H1 (cell line): ENCODE data around the gene GUCY1A1.

Experiments
- CREB1 ChIP-seq: IDR thresholded peaks from 2 replicates; pipeline ENCODE4 v1.6.1; 2012; ENCODE audit warnings: inconsistent platforms
- CTCF ChIP-seq, 3 experiments: IDR thresholded peaks; 1 replicate in 2 of 3; 2 replicates in 1 of 3; pipeline versions ENCODE4 v1.5.1 to v1.6.1; 2011; ENCODE audit warnings: low read length in 3 of 3, mild to moderate bottlenecking in 3 of 3, inconsistent platforms in 2 of 3, low read depth in 1 of 3, moderate library complexity in 1 of 3; ENCODE audit not compliant: insufficient read depth in 1 of 3; ENCODE audit errors: control extremely low read depth in 1 of 3
- EZH2 ChIP-seq: fragments of 200-600 bp; sonication (generic); IDR thresholded peaks from 2 replicates; pipeline ENCODE4 v1.7.1; 2012; ENCODE audit warnings: low read depth, mild to moderate bottlenecking, moderate library complexity, low read length, inconsistent platforms; ENCODE audit not compliant: severe bottlenecking
- GABPA ChIP-seq: IDR thresholded peaks from 2 replicates; pipeline ENCODE4 v1.6.1; 2011; ENCODE audit warnings: mild to moderate bottlenecking, low read length, moderate library complexity, borderline replicate concordance; ENCODE audit not compliant: insufficient read depth
- MAX ChIP-seq: IDR thresholded peaks from 2 replicates; pipeline ENCODE4 v1.6.1; 2012; ENCODE audit warnings: inconsistent platforms
- PHF8 ChIP-seq: fragments of 200-600 bp; sonication (generic); conservative IDR thresholded peaks from 2 replicates; pipeline ENCODE4 v1.7.1; 2012; ENCODE audit warnings: low read depth, mild to moderate bottlenecking, inconsistent platforms, low read length, moderate library complexity
- POLR2AphosphoS5 ChIP-seq: IDR thresholded peaks from 2 replicates; pipeline ENCODE4 v1.6.1; 2011; ENCODE audit warnings: low read depth, low read length
- RAD21 ChIP-seq, 2 experiments: IDR thresholded peaks in 1 of 2; conservative IDR thresholded peaks in 1 of 2; 2 replicates each; pipeline ENCODE4 v1.6.1; 2011; ENCODE audit warnings: low read depth in 2 of 2, low read length in 2 of 2, improper control_type of control experiment in 1 of 2, inconsistent platforms in 1 of 2, mild to moderate bottlenecking in 1 of 2, moderate library complexity in 1 of 2
- RFX5 ChIP-seq: IDR thresholded peaks from 2 replicates; pipeline ENCODE4 v1.6.1; 2011; ENCODE audit warnings: low read depth, low read length, improper control_type of control experiment, borderline replicate concordance
- SIX5 ChIP-seq: IDR thresholded peaks from 2 replicates; pipeline ENCODE4 v1.6.1; 2011; ENCODE audit warnings: mild to moderate bottlenecking, low read depth, low read length
- TEAD4 ChIP-seq: IDR thresholded peaks from 2 replicates; pipeline ENCODE4 v1.6.1; 2012; ENCODE audit warnings: low read depth, low read length, inconsistent platforms, mixed read lengths
- USF2 ChIP-seq: IDR thresholded peaks from 2 replicates; pipeline ENCODE4 v1.6.1; 2011; ENCODE audit warnings: low read length, improper control_type of control experiment
- YY1 ChIP-seq: IDR thresholded peaks from 2 replicates; pipeline ENCODE4 v1.6.1; 2011; ENCODE audit warnings: low read depth, mild to moderate bottlenecking, low read length

GRCh38 chr4:155707251-155707650, 40.6 kb downstream of the GUCY1A1 start:
- TF ChIP-seq EZH2 = no peak
- TF ChIP-seq POLR2AphosphoS5 = no peak
- TF ChIP-seq GABPA = no peak
- TF ChIP-seq CTCF (IDR thresholded peaks at IDR 0.05; ENCODE audit: control extremely low read depth in 1 of 3, insufficient read depth in 1 of 3, low read depth in 1 of 3, low read length in 3 of 3) = no peak
- TF ChIP-seq USF2 = no peak
- TF ChIP-seq RAD21 (IDR thresholded peaks at IDR 0.05 in 1 of 2, conservative IDR thresholded peaks at IDR 0.05 in 1 of 2; ENCODE audit: low read depth in 2 of 2, low read length in 2 of 2) = no peak
- TF ChIP-seq PHF8 = no peak
- no peak for TF ChIP-seq TEAD4
- no peak for TF ChIP-seq MAX
- no peak for TF ChIP-seq CREB1
- no peak for TF ChIP-seq RFX5
- TF ChIP-seq SIX5 = no peak
- TF ChIP-seq YY1 = no peak
